ENCODE results near the gene METRN.

The METRN gene

GRCh38 chr16:677316-678190 is 37.4 kb upstream of the METRN start:
- no peak for DNase-seq (ENCODE audit: low read depth, low spot score)

GRCh38 chr16:678209-678857 is 36.6 kb upstream of the METRN start:
- DNase-seq (ENCODE audit: low read depth, low spot score): no peak

- DNase-seq (ENCODE audit: low read depth, low spot score): peak; percentile 36
Measured at GRCh38 chr16:678858-679813, 35.8 kb upstream of the METRN start.

- DNase-seq (ENCODE audit: low read depth, low spot score): peak; percentile 56
Measured at GRCh38 chr16:679814-680624, 34.9 kb upstream of the METRN start, which contains the start of gene STUB1. Gene STUB1, plus strand, starts transcription at chr16:680410. Its CDS starts 116 bp downstream, at chr16:680526.

GRCh38 chr16:680625-680945 is 34.3 kb upstream of the METRN start:
- DNase-seq (ENCODE audit: low read depth, low spot score): no peak

GRCh38 chr16:680967-681745 is 33.8 kb upstream of the METRN start:
- DNase-seq (ENCODE audit: low read depth, low spot score): no peak

- no peak for DNase-seq (ENCODE audit: low read depth, low spot score)
Measured at GRCh38 chr16:681746-682427, 33.0 kb upstream of the METRN start.

- no peak for DNase-seq (ENCODE audit: low read depth, low spot score)
Measured at GRCh38 chr16:682493-683395, 32.2 kb upstream of the METRN start.

- no peak for DNase-seq (ENCODE audit: low read depth, low spot score)
Measured at GRCh38 chr16:683396-684070, 31.4 kb upstream of the METRN start.

GRCh38 chr16:684071-684794 is 30.7 kb upstream of the METRN start, which contains the start of gene JMJD8:
Gene JMJD8, minus strand, starts transcription at chr16:684334. Its CDS starts 15 bp downstream, at chr16:684319.
- peak; percentile 83 for DNase-seq (ENCODE audit: low read depth, low spot score)

GRCh38 chr16:684961-685696 is 29.8 kb upstream of the METRN start:
- no peak for DNase-seq (ENCODE audit: low read depth, low spot score)

GRCh38 chr16:685967-686366 is 29.0 kb upstream of the METRN start:
- no peak for DNase-seq (ENCODE audit: low read depth, low spot score)

- no peak for DNase-seq (ENCODE audit: low read depth, low spot score)
Measured at GRCh38 chr16:686459-687260, 28.3 kb upstream of the METRN start.

- DNase-seq (ENCODE audit: low read depth, low spot score): no peak
Measured at GRCh38 chr16:687499-687898, 27.4 kb upstream of the METRN start.

- no peak for DNase-seq (ENCODE audit: low read depth, low spot score)
Measured at GRCh38 chr16:689175-689897, 25.6 kb upstream of the METRN start.

All from smooth muscle cell of the brain vasculature (primary cell).